LNCaP clone FGC (cell line): ENCODE results near the gene ZNF503.

ENCODE experiments used
- DNase-seq: peaks from one replicate; pipeline ENCODE4 v3.0.0-alpha.2; 2011; ENCODE audit warnings: low read depth
- H3K4me3 ChIP-seq: 2 replicates; pipeline ENCODE4 v1.5.1; 2011; ENCODE audit warnings: mild to moderate bottlenecking, low read depth, low read length, control low read depth
- TF ChIP-seq, protein P1 (sequence below): IDR thresholded peaks from 2 replicates; pipeline ENCODE4 v1.5.1; 2012; ENCODE audit warnings: mild to moderate bottlenecking; ENCODE audit not compliant: control insufficient read depth, insufficient read depth; ENCODE audit errors: extremely low read depth

ZNF503 gene

DNA sequence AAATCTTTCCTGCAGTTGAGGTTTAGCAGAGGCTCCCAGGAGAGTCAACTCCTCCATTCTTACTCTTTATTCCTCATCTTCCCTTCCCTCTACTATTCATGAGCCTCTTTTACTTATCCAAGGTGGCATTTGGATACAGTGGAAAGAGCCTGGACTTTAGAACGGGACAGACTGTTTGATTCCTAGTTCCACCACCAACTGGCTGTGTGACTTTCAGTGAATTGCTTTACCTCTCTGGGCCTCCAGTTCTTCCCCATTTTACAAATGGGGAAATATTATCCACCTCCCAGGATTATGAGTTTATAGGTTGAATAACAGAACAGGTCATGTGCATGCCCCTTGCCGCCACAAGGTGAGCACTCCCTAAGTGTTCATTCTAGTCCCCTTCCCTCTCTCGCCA is 49.9 kb downstream of the ZNF503 start:
- no peak for DNase-seq
- TF ChIP-seq, protein P1, sequence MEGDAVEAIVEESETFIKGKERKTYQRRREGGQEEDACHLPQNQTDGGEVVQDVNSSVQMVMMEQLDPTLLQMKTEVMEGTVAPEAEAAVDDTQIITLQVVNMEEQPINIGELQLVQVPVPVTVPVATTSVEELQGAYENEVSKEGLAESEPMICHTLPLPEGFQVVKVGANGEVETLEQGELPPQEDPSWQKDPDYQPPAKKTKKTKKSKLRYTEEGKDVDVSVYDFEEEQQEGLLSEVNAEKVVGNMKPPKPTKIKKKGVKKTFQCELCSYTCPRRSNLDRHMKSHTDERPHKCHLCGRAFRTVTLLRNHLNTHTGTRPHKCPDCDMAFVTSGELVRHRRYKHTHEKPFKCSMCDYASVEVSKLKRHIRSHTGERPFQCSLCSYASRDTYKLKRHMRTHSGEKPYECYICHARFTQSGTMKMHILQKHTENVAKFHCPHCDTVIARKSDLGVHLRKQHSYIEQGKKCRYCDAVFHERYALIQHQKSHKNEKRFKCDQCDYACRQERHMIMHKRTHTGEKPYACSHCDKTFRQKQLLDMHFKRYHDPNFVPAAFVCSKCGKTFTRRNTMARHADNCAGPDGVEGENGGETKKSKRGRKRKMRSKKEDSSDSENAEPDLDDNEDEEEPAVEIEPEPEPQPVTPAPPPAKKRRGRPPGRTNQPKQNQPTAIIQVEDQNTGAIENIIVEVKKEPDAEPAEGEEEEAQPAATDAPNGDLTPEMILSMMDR: no peak
- H3K4me3 ChIP-seq: no peak overlapping the region

DNA sequence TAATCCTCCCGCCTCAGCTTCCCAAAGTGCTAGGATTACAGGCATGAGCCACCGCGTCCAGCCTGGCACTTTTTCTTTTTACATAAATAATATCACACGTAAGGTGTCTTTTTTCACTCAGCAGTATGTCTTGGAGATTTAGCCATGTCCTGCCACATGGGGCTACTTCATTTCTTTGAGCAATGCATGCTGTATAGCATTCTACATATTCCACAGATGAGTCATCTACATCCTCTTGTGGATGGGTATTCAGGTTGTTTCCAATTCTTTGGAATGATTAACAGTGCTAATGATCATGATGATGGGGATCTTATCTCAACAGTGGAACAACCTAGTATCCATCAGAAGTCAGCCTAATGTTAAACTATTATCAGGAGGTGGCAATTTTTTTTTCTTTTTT is 50.8 kb downstream of the ZNF503 start:
- H3K4me3 ChIP-seq: no peak overlapping the region
- no peak for DNase-seq
- TF ChIP-seq, protein P1: no peak
